Measurements from ENCODE around the gene ZFAND3. TPM values are rescaled to one million over a fixed set of nuclear protein-coding genes. Genes with fewer than 3 reads are reported as not detected.

Gene ZFAND3
- polyA plus RNA-seq, 1 donor (not counting 4 experiments of a cell fraction or from before 2014, with no cell fraction given), result 19.6 TPM

DNA sequence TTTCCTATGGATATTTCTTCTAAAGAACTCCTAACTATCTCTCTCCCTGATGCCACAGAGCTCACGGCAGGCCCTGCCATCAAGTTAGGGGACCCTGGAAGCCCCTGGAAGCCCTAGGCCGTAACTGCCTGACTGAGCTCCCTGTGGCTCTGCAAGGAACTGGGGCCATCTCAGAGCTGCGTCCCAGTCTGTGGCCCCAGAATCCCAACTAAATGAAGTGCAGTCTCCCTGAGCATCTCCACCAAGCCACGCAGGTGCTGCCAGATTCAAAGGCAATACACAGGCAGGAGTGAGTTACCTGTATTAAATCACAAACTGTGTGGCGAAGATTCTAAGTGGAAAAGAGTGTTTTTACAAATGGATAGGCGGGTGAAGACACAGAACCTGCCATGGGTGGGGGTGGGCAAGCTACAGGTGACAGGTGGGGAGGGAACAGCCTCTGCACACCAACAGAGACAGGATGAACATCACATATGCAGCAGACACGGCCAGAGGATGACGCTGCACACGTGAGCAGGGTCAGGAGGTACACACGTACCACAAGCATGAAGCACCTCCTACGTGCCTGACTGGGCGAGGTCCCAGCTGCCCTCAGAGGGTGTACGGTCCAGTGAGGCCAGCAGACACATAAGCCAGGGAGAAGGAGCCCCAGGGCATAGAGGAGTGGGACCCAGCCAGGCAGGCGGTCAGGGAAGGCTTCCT lies 358.5 kb downstream of the ZFAND3 start:
- FAIRE-seq, result no peak
- DNase-seq (ENCODE audit: low read depth, low spot score), result no peak
- H3K9me1 ChIP-seq (ENCODE audit: control insufficient read depth, extremely low read depth, insufficient read depth, low read length), result no peaks in the 10 kb centered on the region
- no peak overlapping the region for H3K9ac ChIP-seq (ENCODE audit: control insufficient read depth, extremely low read depth, insufficient read depth, low read length)
- H3K27ac ChIP-seq (ENCODE audit: control insufficient read depth, insufficient read depth, low read length), result no peak overlapping the region
- no peaks in the 10 kb centered on the region for H3K79me2 ChIP-seq (ENCODE audit: control insufficient read depth, insufficient read depth, low read length)
- dilution Hi-C loops (cut with MboI; ENCODE audit: extremely low pct_ligation_motif_present, low sequenced_read_pairs), result no loop called here
- H4K20me1 ChIP-seq (ENCODE audit: control insufficient read depth, extremely low read depth, insufficient read depth, low read length), result no peaks in the 10 kb centered on the region
- H2AFZ ChIP-seq (ENCODE audit: control insufficient read depth, low read length), result no peak overlapping the region
- H3K4me1 ChIP-seq (ENCODE audit: control insufficient read depth, extremely low read depth, insufficient read depth, low read length), result no peaks in the 10 kb centered on the region
- H3K36me3 ChIP-seq (ENCODE audit: control insufficient read depth in 2 of 2, extremely low read depth in 1 of 2, insufficient read depth in 2 of 2, low read length in 2 of 2), result peaks cover 0 to 1% of the 10 kb centered on the region in 2 experiments
- no peaks in the 10 kb centered on the region for H3K27me3 ChIP-seq (ENCODE audit: control insufficient read depth, extremely low read depth, insufficient read depth, low read length)
- H3K4me3 ChIP-seq (ENCODE audit: control insufficient read depth in 2 of 3, extremely low read depth in 1 of 3, insufficient read depth in 2 of 3, low read depth in 1 of 3, low read length in 3 of 3), result no peak overlapping the region
- H3K9me3 ChIP-seq (ENCODE audit: control insufficient read depth, low read depth, low read length), result no peaks in the 10 kb centered on the region
- TF ChIP-seq, protein P1, sequence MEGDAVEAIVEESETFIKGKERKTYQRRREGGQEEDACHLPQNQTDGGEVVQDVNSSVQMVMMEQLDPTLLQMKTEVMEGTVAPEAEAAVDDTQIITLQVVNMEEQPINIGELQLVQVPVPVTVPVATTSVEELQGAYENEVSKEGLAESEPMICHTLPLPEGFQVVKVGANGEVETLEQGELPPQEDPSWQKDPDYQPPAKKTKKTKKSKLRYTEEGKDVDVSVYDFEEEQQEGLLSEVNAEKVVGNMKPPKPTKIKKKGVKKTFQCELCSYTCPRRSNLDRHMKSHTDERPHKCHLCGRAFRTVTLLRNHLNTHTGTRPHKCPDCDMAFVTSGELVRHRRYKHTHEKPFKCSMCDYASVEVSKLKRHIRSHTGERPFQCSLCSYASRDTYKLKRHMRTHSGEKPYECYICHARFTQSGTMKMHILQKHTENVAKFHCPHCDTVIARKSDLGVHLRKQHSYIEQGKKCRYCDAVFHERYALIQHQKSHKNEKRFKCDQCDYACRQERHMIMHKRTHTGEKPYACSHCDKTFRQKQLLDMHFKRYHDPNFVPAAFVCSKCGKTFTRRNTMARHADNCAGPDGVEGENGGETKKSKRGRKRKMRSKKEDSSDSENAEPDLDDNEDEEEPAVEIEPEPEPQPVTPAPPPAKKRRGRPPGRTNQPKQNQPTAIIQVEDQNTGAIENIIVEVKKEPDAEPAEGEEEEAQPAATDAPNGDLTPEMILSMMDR (optimal IDR thresholded peaks at IDR 0.05 in 1 of 3, IDR thresholded peaks at IDR 0.05 in 1 of 3, conservative IDR thresholded peaks at IDR 0.05 in 1 of 3; ENCODE audit: extremely low read depth in 1 of 3, insufficient read depth in 2 of 3, low read length in 3 of 3), result no peak
- no peak for TF ChIP-seq EZH2 (IDR thresholded peaks at IDR 0.05; ENCODE audit: low read length)
- no peak overlapping the region for H3K4me2 ChIP-seq (ENCODE audit: control insufficient read depth, extremely low read depth, insufficient read depth, low read depth, low read length)

DNA sequence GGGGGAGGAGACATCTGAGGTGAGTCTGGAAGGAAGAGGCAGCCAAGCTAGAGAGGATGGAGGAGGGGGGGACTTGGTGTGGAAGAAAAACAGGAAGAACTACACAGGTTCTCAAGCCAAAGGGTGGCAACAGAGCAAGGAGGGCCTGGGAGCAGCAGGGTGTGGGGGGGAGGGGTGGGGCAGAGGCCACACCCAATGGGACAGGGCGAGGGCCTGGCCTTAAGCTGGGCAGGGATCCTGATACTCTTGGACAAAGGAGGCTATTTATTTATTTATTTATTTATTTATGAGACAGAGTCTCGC lies 359.0 kb downstream of the ZFAND3 start:
- H3K4me3 ChIP-seq (ENCODE audit: control insufficient read depth in 2 of 3, extremely low read depth in 1 of 3, insufficient read depth in 2 of 3, low read depth in 1 of 3, low read length in 3 of 3), result no peak overlapping the region
- no peaks in the 10 kb centered on the region for H3K4me1 ChIP-seq (ENCODE audit: control insufficient read depth, extremely low read depth, insufficient read depth, low read length)
- peaks cover 0 to 1% of the 10 kb centered on the region in 2 experiments for H3K36me3 ChIP-seq (ENCODE audit: control insufficient read depth in 2 of 2, extremely low read depth in 1 of 2, insufficient read depth in 2 of 2, low read length in 2 of 2)
- DNase-seq (ENCODE audit: low read depth, low spot score) (no peak), FAIRE-seq (no peak)
- no peaks in the 10 kb centered on the region for H3K9me3 ChIP-seq (ENCODE audit: control insufficient read depth, low read depth, low read length)
- no peak overlapping the region for H3K4me2 ChIP-seq (ENCODE audit: control insufficient read depth, extremely low read depth, insufficient read depth, low read depth, low read length)
- H3K9me1 ChIP-seq (ENCODE audit: control insufficient read depth, extremely low read depth, insufficient read depth, low read length), result no peaks in the 10 kb centered on the region
- no peak overlapping the region for H3K27ac ChIP-seq (ENCODE audit: control insufficient read depth, insufficient read depth, low read length)
- no peaks in the 10 kb centered on the region for H4K20me1 ChIP-seq (ENCODE audit: control insufficient read depth, extremely low read depth, insufficient read depth, low read length)
- TF ChIP-seq EZH2 (IDR thresholded peaks at IDR 0.05; ENCODE audit: low read length), result no peak
- TF ChIP-seq, protein P1 (optimal IDR thresholded peaks at IDR 0.05 in 1 of 3, IDR thresholded peaks at IDR 0.05 in 1 of 3, conservative IDR thresholded peaks at IDR 0.05 in 1 of 3; ENCODE audit: extremely low read depth in 1 of 3, insufficient read depth in 2 of 3, low read length in 3 of 3), result no peak
- H3K79me2 ChIP-seq (ENCODE audit: control insufficient read depth, insufficient read depth, low read length), result no peaks in the 10 kb centered on the region
- no peak overlapping the region for H3K9ac ChIP-seq (ENCODE audit: control insufficient read depth, extremely low read depth, insufficient read depth, low read length)
- no peak overlapping the region for H2AFZ ChIP-seq (ENCODE audit: control insufficient read depth, low read length)
- dilution Hi-C loops (cut with MboI; ENCODE audit: extremely low pct_ligation_motif_present, low sequenced_read_pairs), result no loop called here
- no peaks in the 10 kb centered on the region for H3K27me3 ChIP-seq (ENCODE audit: control insufficient read depth, extremely low read depth, insufficient read depth, low read length)

All from keratinocyte (primary cell).